ENCODE measurements around the gene PTPRM.

DNA sequence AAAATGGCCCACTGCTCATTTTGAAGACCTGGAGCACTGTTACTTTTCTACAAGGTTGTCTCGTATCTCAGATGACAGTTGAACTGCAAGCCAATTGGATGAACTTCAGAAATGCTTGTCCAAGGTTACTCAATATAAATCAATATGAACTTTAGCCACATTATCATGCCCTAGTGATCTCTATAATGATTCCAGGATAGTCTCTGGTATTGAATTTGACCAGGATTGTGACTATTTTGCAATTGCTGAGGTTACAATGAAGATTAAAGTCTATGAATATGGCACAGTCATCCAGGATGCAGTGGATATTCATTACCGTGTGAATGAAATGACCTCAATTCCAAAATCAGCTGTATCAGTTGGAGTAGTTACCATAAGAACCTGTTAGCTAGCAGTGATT is 846.1 kb downstream of the PTPRM start:
- TF ChIP-seq, protein P1, sequence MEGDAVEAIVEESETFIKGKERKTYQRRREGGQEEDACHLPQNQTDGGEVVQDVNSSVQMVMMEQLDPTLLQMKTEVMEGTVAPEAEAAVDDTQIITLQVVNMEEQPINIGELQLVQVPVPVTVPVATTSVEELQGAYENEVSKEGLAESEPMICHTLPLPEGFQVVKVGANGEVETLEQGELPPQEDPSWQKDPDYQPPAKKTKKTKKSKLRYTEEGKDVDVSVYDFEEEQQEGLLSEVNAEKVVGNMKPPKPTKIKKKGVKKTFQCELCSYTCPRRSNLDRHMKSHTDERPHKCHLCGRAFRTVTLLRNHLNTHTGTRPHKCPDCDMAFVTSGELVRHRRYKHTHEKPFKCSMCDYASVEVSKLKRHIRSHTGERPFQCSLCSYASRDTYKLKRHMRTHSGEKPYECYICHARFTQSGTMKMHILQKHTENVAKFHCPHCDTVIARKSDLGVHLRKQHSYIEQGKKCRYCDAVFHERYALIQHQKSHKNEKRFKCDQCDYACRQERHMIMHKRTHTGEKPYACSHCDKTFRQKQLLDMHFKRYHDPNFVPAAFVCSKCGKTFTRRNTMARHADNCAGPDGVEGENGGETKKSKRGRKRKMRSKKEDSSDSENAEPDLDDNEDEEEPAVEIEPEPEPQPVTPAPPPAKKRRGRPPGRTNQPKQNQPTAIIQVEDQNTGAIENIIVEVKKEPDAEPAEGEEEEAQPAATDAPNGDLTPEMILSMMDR (IDR thresholded peaks at IDR 0.05): no peak
- TF ChIP-seq EP300 (IDR thresholded peaks at IDR 0.05) (no peak), POLR2A (IDR thresholded peaks at IDR 0.05; ENCODE audit: low read depth) (no peak)

Measured in esophagus muscularis mucosa (tissue), 4 donors.